ENCODE results near the gene AP3D1.

- TF ChIP-seq CTCF (IDR thresholded peaks at IDR 0.05; ENCODE audit: insufficient read depth, low read depth, low read length) = no peak
- TF ChIP-seq EZH2 (IDR thresholded peaks at IDR 0.05; ENCODE audit: insufficient read depth, low read length) = no peak
Observed at GRCh38 chr19:2123682-2124387, 27.5 kb downstream of the AP3D1 start.

All from astrocyte (in vitro differentiated cells and primary cell).